Adipocyte (in vitro differentiated cells): ENCODE measurements around the gene NOP9.

Source experiments
- DNase-seq: peaks from one replicate; pipeline ENCODE4 v3.0.0-alpha.2; 2015; ENCODE audit warnings: low read depth
- H3K27me3 ChIP-seq: replicated peaks from 2 replicates; pipeline ENCODE4 v1.7.0; 2013; ENCODE audit warnings: mild to moderate bottlenecking, low read length, moderate library complexity; ENCODE audit not compliant: control insufficient read depth, insufficient read depth
- H3K36me3 ChIP-seq: 2 replicates; pipeline ENCODE4 v1.7.0; 2013; ENCODE audit warnings: low read length, mild to moderate bottlenecking, moderate library complexity; ENCODE audit not compliant: control insufficient read depth, insufficient read depth, severe bottlenecking
- H3K4me1 ChIP-seq: 2 replicates; pipeline ENCODE4 v1.7.0; 2013; ENCODE audit warnings: mild to moderate bottlenecking, low read length, moderate library complexity; ENCODE audit not compliant: control insufficient read depth, insufficient read depth
- H3K4me3 ChIP-seq: 2 replicates; pipeline ENCODE4 v1.7.0; 2013; ENCODE audit warnings: mild to moderate bottlenecking, low read length, moderate library complexity
- H3K9ac ChIP-seq: 2 replicates; pipeline ENCODE4 v1.7.0; 2013; ENCODE audit warnings: mild to moderate bottlenecking, low read length, moderate library complexity
- H3K9me3 ChIP-seq: 2 replicates; pipeline ENCODE4 v1.7.0; 2013; ENCODE audit warnings: mild to moderate bottlenecking, low read length, moderate library complexity; ENCODE audit not compliant: control insufficient read depth

NOP9 gene

DNA sequence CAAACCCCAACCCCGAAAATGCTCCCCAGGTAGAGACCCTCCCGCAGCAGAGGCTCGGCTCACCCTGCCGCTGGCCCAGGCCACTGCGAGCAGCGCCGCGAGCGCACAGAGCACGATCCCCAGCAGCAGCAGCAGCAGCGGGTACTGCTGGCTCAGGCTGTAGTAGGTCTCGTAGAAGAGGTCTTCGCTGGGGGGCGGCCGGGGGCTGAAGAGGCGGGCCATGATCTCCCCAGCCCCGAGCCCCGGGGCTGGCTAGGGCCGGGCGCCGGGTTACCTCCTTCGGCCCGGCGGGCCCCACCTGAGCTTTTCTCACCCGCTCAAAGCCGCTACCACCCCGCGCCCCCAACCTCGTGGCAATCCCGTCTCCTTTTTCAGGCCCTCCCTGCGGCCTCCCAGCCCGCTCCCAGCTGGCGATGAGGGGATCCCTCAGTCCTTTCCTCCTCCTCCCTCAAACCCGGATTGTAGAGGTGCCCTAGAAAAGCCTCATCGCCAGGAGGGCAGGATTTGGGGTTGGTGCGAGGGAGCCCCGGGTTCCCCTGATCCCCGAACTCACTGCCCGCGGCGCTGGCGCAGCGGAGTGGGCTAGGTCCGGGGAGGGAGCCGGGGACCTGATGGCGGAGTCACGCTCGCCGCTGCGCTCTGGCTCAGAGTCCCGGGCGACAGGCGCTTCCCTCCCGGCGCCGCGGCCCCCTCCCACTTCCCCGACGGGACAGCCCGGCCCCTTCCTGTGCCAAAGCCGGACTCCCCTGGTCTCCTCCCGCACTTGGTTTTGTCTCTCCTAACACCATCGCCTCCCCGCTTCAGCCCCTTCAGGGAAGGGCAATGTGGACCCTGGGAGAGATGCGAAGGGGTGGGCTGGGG lies 35.0 kb downstream of the NOP9 start, which contains the start of gene ADCY4:
ADCY4 (minus strand) TSS at position 641 of the 861 bp plus-strand sequence; CDS start at position 222, 419 bp downstream.
- no peaks in the 10 kb centered on the region for H3K9me3 ChIP-seq
- H3K36me3 ChIP-seq: no peaks in the 10 kb centered on the region
- peak within 1 kb of the TSS; percentile 53 for H3K9ac ChIP-seq
- peaks cover 33% of the 10 kb centered on the region for H3K4me1 ChIP-seq
- peaks cover 7% of the 10 kb centered on the region for H3K27me3 ChIP-seq
- peak; percentile 38 for DNase-seq
- peak within 1 kb of the TSS; percentile 65 for H3K4me3 ChIP-seq

DNA sequence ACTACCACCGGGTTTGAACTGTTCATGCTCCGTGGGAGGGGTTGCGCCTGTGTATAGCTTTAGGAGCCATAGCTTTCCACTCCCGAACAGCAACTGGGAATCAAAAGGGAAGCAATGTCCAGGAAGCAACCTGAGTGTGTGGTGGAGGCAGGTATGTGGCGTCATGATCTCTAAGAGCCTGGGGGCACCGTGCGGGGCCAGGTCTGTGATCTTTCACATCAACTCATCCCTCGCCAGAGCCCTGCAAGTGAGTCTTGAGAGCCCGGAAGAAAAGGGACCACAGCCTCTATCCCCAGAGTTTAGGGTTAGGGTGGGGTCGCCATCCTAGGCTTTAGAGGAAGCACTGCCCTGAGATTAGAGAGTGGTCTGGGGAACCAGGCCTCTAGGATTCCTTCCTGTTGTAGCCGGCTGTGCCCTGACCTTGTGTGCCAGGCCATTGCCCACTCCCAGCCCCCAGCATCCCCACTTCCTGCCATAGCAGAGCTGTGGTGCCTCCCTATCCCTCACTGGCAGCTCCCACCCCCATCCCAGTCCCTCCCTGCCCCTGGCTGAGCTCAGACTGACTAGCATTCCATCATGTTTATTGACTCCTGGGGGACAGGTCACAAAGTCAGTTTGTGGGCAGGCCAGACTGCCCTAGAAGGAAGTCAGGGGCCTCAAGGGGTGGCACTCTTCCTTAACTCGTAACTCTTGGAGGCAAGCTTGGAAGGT lies 36.0 kb downstream of the NOP9 start:
- Histone ChIP-seq H3K36me3 (no peaks in the 10 kb centered on the region), H3K9me3 (no peaks in the 10 kb centered on the region), H3K4me1 (peaks cover 33% of the 10 kb centered on the region), H3K9ac (no peak overlapping the region), H3K4me3 (no peak overlapping the region), H3K27me3 (peaks cover 7% of the 10 kb centered on the region)
- no peak for DNase-seq

GRCh38 chr14:24337144-24337823 lies 37.6 kb downstream of the NOP9 start:
- DNase-seq: no peak
- Histone ChIP-seq H3K9me3 (no peaks in the 10 kb centered on the region), H3K36me3 (no peaks in the 10 kb centered on the region), H3K4me3 (no peak overlapping the region), H3K9ac (no peak overlapping the region), H3K27me3 (peaks cover 4% of the 10 kb centered on the region), H3K4me1 (peaks cover 27% of the 10 kb centered on the region)

DNA sequence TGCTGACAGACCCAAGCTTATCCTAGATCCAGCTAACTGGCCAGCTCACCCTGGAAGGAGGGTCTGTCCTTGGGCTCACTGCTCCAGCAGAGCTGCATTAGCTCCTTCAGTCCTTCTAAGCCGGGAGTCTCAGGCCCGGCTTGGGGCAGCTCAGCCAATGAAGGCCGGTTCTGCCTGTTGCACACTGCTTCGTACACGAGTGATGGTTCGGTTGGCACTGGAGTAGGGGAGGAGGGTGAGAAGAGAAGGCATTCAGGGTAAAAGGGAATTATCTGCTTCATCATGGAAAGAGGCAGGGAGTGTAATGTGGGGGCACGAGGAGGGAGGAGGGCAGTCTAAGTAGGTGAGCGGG lies 38.1 kb downstream of the NOP9 start:
- Histone ChIP-seq H3K36me3 (no peaks in the 10 kb centered on the region), H3K9ac (no peak overlapping the region), H3K27me3 (peaks cover 4% of the 10 kb centered on the region), H3K9me3 (no peaks in the 10 kb centered on the region), H3K4me3 (no peak overlapping the region), H3K4me1 (peaks cover 22% of the 10 kb centered on the region)
- DNase-seq: no peak

DNA sequence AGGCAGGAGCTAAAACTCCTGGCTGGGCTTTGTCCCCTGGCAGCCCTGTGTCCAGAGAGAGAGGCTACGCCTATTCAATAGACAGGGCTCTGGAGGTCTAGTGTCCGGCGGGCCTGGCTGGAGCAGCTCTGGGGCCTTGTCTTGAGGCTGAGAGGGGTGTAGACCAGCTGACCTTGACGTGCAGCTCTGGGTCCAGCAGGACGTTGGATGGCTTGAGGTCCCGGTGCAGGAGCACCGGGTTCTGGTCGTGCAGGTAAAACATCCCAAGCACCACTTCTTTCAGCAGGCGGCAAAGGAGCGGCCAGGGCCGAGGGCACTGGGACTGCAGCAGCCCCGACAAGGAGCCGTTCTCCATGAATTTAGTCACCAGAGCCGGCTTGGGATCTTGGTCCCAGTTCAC lies 39.2 kb downstream of the NOP9 start:
- Histone ChIP-seq H3K27me3 (peaks cover 4% of the 10 kb centered on the region), H3K9me3 (no peaks in the 10 kb centered on the region), H3K9ac (peak overlapping the region; percentile 73), H3K4me1 (peaks cover 20% of the 10 kb centered on the region), H3K4me3 (peak overlapping the region; percentile 81), H3K36me3 (no peaks in the 10 kb centered on the region)
- no peak for DNase-seq

DNA sequence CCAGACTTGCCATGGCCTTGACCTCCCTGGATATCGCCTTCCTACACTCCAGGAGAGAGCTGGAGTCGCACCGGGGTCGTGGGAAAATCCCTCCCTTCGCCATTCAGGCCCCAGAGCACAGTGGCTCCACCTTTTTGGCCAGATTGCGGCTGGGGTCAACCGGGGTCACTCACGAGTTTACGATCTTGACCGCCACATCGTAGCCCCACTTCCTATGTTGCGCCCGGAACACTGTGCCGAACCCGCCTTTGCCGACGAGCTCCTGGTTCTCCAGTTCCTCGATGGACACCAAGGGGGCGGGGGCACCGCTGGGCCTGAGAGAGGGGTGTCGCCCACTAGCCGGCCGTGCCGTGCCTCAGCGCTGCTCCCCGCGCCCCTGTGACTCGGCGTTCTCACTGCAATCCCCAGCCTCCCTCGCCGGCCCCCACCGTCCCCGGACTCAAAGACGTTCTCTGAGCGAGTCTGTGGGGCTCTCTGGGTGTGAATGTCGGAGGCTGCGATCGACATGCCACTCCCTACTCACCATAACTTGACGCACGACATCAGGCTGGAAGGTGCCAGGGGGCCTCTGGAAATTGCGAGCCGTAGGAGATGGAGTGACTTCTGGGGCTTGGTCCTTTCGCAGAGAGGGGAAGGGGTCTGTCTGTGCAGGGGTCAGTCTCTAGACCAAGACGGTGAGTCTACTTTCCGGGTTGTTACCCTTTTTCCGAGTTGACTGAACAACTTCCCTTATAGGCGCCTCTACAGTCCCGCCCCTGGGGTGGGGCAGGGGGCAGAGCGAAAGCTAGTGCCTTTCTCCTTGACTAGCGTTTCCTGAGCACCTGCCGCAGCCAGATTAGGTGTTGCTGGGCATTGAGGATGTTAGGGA lies 39.9 kb downstream of the NOP9 start, which contains the start of gene RIPK3:
RIPK3 (minus strand) TSS at position 708 of the 868 bp plus-strand sequence; CDS start at position 543, 165 bp downstream.
- peaks cover 4% of the 10 kb centered on the region for H3K27me3 ChIP-seq

GRCh38 chr14:24340606-24341005 lies 41.0 kb downstream of the NOP9 start:
- H3K4me1 ChIP-seq: peaks cover 10% of the 10 kb centered on the region
- no peak overlapping the region for H3K9ac ChIP-seq
- no peak for DNase-seq
- no peaks in the 10 kb centered on the region for H3K36me3 ChIP-seq
- no peaks in the 10 kb centered on the region for H3K9me3 ChIP-seq
- no peak overlapping the region for H3K4me3 ChIP-seq
- peaks cover 4% of the 10 kb centered on the region for H3K27me3 ChIP-seq

More for the DNA sequence above, 39.9 kb downstream of the NOP9 start, which contains the start of gene RIPK3:
- H3K36me3 ChIP-seq: no peaks in the 10 kb centered on the region
- no peak for DNase-seq
- peak within 1 kb of the TSS; percentile 81 for H3K4me3 ChIP-seq
- H3K9ac ChIP-seq: peak within 1 kb of the TSS; percentile 73
- no peaks in the 10 kb centered on the region for H3K9me3 ChIP-seq
- peaks cover 13% of the 10 kb centered on the region for H3K4me1 ChIP-seq

- no peaks in the 10 kb centered on the region for H3K36me3 ChIP-seq
- no peaks in the 10 kb centered on the region for H3K9me3 ChIP-seq
- peaks cover 10% of the 10 kb centered on the region for H3K4me1 ChIP-seq
- H3K4me3 ChIP-seq: no peak overlapping the region
- peaks cover 4% of the 10 kb centered on the region for H3K27me3 ChIP-seq
- no peak overlapping the region for H3K9ac ChIP-seq
- no peak for DNase-seq
Measured at GRCh38 chr14:24342889-24343288, 43.2 kb downstream of the NOP9 start.

DNA sequence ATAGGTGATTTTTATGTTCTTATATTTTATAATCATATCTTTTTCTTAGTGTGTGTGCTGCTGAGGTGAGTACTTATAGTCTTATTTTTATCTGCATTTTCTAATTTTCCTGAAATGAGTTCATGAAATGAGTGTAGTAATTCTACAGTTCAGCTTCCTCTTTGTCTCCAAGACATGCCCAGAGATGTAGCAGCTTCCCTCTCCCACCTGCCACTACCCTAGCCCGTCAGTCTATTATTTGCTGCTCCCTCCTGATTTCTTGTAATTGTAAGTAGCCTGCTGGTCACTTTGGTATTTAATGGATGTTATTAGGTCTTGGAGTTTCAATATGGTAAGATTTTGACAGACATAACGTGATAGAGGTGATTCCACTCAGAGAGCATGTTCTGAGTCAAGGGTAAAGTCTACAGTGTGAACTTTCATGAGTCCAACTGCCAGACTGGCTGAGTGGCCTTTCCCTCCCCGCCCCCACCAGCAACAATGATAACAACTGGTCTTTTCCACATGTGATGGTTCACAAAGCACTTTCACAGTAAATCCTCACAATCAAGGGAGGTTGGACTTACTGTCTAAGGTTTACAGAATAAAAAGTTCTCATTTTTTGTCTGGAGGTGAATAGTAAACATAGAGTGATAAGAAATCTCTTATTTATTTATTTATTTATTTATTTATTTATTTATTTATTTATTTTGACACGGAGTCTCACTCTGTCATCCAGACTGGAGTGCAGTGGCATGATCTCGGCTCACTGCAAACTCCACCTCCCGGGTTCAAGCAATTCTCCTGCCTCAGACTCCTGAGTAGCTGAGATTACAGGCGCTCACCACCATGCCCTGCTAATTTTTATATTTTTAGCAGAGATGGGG lies 44.4 kb downstream of the NOP9 start:
- Histone ChIP-seq H3K27me3 (no peaks in the 10 kb centered on the region), H3K4me1 (peaks cover 6% of the 10 kb centered on the region), H3K9me3 (no peaks in the 10 kb centered on the region), H3K4me3 (no peak overlapping the region), H3K9ac (no peak overlapping the region), H3K36me3 (no peaks in the 10 kb centered on the region)
- no peak for DNase-seq

DNA sequence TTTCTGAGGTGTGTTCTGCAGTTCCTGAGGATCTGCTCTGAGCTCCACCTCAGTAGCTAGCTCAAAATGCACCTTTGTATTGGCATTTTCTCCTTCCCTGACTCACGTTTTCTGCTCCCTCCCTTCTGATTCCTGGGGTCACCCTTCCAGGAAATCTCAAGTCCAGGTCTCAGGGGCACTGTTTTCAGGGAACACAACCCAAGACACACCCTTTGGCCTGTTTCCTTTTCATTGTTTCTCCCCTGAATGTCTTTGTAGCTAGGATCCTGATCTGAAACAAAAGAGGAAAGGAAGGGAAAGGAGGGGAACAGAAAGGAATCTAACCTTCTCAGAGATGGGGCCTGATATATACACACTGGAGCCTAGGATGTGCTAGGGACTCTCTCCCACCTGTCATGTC lies 47.5 kb downstream of the NOP9 start:
- no peak for DNase-seq
- H3K27me3 ChIP-seq: no peaks in the 10 kb centered on the region

More for the DNA sequence above, 47.5 kb downstream of the NOP9 start:
- Histone ChIP-seq H3K9ac (no peak overlapping the region), H3K4me1 (peaks cover 14% of the 10 kb centered on the region), H3K4me3 (no peak overlapping the region), H3K9me3 (no peaks in the 10 kb centered on the region), H3K36me3 (no peaks in the 10 kb centered on the region)
